ENCODE data around the gene SYT2. TPM values are rescaled to one million over a fixed set of nuclear protein-coding genes. Genes with fewer than 3 reads are reported as not detected.
"Not testable (repeated sequence)": the region's sequence is repeated elsewhere in the genome, so short reads cannot be mapped to it uniquely, and the experiment has no call there.

Gene SYT2
- total RNA-seq, 4 donors from 2014 or later, result 0.23 to 0.59 TPM; not detected in 2

DNA sequence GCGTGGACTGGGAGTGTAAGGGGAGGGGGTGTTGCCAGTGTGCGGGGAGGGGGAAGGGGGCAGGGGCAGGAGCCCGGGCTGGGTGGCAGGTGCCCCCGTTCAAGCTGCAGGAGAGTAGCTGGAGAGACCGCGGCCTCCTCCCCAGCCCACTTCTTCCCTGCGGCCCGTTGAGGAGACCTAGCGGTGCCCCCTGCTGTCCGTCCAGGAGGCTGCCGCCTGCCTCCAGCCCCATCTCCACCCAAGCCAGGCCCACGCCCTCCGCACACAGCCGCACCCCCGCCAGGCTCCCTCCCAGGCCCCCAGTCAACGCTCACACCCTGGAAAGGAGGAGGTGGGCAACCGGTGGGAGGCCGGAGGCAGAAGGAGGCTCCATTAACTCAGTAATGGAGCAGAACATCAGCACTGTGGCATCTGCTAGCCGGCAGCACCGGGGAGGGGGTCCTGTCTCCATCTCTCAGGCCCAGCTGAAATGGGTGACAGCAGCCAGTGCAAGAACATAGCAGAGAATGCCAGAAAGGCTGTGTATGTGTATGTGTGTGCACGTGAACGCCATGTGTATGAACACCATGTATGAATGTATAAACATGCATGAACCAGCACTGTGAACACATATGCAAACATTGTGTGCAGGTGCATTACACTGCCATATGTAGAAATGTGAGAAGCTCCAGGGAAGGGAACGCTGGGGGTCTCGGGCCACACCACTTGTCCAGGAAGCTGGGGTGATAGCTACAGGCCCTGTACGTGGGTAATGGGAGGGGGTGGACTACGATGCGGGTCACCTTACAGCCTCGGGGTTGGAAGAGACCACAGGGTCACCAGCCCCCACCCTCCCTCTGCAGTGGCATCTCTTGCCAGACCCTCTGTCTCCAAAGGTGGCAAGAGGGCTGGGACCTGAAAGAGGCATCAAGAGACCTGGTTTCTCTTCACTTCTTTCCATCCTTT lies 84.6 kb downstream of the SYT2 start:
- Histone ChIP-seq H3K27me3 (peaks cover 14% of the 10 kb centered on the region), H3K4me3 (no peak overlapping the region), H3K27ac (no peak overlapping the region), H3K9me3 (no peaks in the 10 kb centered on the region), H3K4me1 (peaks cover 0 to 26% (median 4%) of the 10 kb centered on the region in 3 donors), H3K36me3 (no peaks in the 10 kb centered on the region)
- TF ChIP-seq, protein P1, sequence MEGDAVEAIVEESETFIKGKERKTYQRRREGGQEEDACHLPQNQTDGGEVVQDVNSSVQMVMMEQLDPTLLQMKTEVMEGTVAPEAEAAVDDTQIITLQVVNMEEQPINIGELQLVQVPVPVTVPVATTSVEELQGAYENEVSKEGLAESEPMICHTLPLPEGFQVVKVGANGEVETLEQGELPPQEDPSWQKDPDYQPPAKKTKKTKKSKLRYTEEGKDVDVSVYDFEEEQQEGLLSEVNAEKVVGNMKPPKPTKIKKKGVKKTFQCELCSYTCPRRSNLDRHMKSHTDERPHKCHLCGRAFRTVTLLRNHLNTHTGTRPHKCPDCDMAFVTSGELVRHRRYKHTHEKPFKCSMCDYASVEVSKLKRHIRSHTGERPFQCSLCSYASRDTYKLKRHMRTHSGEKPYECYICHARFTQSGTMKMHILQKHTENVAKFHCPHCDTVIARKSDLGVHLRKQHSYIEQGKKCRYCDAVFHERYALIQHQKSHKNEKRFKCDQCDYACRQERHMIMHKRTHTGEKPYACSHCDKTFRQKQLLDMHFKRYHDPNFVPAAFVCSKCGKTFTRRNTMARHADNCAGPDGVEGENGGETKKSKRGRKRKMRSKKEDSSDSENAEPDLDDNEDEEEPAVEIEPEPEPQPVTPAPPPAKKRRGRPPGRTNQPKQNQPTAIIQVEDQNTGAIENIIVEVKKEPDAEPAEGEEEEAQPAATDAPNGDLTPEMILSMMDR (IDR thresholded peaks at IDR 0.05), result peak in 3 of 4 experiments; percentile 73 to 84 (median 74)
- TF ChIP-seq POLR2AphosphoS5 (IDR thresholded peaks at IDR 0.05) (no peak), POLR2A (IDR thresholded peaks at IDR 0.05) (no peak), EP300 (IDR thresholded peaks at IDR 0.05) (no peak)
- 22 to 84% methylated on average over 7 to 13 of the region's 28 CpGs for WGBS, 2 donors (ENCODE audit: low coverage in 1 of 2)
- peak; percentile 85 for ATAC-seq

DNA sequence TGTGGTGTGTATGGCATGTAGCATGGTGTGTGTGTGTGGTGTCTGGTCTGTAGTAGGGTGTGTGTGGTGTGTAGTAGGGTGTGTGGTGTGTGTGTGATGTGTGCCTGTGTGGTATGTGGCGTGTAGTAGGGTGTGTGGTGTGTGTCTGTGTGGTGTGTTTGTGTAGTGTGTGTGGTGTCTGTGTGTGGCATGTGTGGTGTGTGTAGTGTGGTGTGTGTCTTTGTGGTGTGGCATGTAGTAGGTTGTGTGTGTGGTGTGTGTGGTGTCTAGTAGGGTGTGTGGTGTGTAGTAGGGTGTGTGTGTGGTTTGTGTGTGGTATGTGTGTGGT lies 85.5 kb downstream of the SYT2 start:
- WGBS, 2 donors (ENCODE audit: low coverage in 1 of 2), result 80 to 88% methylated on average over 1 of the region's 1 CpG
- ATAC-seq, result no peak
- no peaks in the 10 kb centered on the region for H3K9me3 ChIP-seq

DNA sequence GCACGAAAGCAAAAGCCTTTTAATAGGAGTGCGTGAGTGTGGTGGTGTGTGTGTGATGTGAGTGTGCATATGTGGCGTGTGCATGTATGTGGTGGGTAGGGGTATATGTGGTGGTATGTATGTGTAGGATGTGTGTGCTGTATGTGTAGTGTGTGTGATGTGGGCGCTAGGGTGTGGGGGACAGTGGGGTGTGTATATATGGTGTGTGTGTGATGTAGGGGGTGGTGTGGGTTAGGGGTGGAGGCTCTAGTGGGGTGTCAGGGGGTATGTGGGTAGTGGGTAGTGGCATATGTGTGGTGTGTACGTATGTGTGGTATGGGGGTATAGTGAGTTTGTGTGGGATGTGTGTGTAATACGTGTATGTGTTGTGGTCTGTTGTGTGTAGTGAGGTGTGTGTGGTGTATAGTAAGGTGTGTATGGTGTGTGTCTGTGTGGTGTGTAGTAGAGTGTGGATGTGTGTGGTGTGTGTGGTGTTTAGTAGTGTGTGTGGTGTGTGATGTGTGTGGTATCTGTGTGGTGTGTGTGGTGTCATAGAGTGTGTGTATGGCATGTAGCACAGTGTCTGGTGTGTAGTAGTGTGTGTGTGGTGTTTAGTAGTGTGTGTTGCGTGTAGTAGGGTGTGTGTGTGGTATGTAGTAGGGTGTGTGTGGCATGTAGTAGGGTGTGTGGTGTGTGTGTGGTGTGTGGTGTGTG lies 86.0 kb downstream of the SYT2 start:
- no peak for TF ChIP-seq EP300 (IDR thresholded peaks at IDR 0.05)
- H3K27me3 ChIP-seq, result peaks cover 5% of the 10 kb centered on the region
- WGBS, 2 donors (ENCODE audit: low coverage in 1 of 2), result 77 to 79% methylated on average over 7 of the region's 7 CpGs
- H3K36me3 ChIP-seq, result no peaks in the 10 kb centered on the region
- no peaks in the 10 kb centered on the region for H3K9me3 ChIP-seq
- H3K4me3 ChIP-seq, result no peak overlapping the region
- H3K4me1 ChIP-seq, result peaks cover 0 to 29% (median 4%) of the 10 kb centered on the region in 3 donors
- H3K27ac ChIP-seq, result no peak overlapping the region
- no peak for ATAC-seq

More for the DNA sequence above, 85.5 kb downstream of the SYT2 start:
- Histone ChIP-seq H3K4me1 (peaks cover 0 to 26% (median 4%) of the 10 kb centered on the region in 3 donors), H3K27me3 (peaks cover 5% of the 10 kb centered on the region), H3K4me3 (no peak overlapping the region), H3K27ac (no peak overlapping the region), H3K36me3 (no peaks in the 10 kb centered on the region)
- TF ChIP-seq POLR2A (IDR thresholded peaks at IDR 0.05) (no peak), POLR2AphosphoS5 (IDR thresholded peaks at IDR 0.05) (no peak), EP300 (IDR thresholded peaks at IDR 0.05) (no peak)
- TF ChIP-seq, protein P1 (IDR thresholded peaks at IDR 0.05), result no peak

DNA sequence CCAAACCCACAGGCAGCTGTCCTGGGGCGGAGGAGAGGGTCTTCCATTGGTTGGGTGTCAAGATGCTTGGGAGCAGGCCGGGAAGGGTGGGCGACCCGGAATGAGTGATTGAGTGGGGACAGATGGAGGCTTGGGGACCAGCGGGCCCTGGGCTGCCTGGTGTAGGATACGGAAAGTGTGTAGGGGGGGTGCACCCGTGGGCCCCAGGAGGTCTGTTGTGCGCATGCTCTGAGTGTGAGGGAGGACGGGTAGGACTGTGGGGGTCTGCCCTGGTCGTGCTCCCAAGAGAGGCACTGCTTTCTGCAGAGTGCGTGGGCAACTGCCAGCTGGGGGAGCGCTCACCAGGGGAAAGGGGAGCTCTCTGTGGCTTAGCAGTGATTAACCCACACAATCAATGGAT lies 86.8 kb downstream of the SYT2 start:
- not testable (repeated sequence) for ATAC-seq, H3K36me3 ChIP-seq, H3K9me3 ChIP-seq, H3K27me3 ChIP-seq
- H3K4me3 ChIP-seq, result peak overlapping the region in 1 of 2 donors; percentile 10
- peak overlapping the region in 2 of 4 donors; percentile 22 to 31 for H3K27ac ChIP-seq
- H3K4me1 ChIP-seq, result peaks cover 0 to 37% (median 12%) of the 10 kb centered on the region in 3 donors
- WGBS, 2 donors (ENCODE audit: low coverage in 1 of 2), result 47% methylated on average over 8 of the region's 12 CpGs; no CpG with 5 or more reads in 1 of the 2 donors

DNA sequence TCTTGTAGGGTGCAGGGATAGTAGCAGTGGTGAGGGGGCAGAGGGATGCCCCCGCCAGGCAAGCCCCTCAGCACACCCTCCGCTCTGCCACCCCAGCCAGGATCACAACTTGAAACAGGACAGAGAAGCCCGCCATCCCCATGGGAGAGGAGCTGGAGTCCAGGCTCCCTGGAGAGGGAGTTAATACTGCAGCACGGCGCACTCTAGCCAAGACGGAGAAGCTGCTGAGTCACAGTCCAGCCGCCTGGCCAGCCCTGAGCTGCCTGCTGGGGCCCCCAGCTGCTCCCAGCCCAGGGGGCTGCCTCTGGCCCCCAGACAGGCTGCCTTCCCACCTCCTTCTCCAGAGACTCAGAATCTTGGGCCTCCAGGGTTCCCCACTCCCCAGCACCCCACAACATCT lies 87.2 kb downstream of the SYT2 start:
- TF ChIP-seq POLR2A (IDR thresholded peaks at IDR 0.05) (no peak), POLR2AphosphoS5 (IDR thresholded peaks at IDR 0.05) (no peak), EP300 (IDR thresholded peaks at IDR 0.05) (no peak)
- TF ChIP-seq, protein P1 (IDR thresholded peaks at IDR 0.05), result no peak
- 7% methylated on average over 3 of the region's 7 CpGs; no CpG with 5 or more reads in 1 of the 2 donors for WGBS, 2 donors (ENCODE audit: low coverage in 1 of 2)
- Histone ChIP-seq H3K9me3 (no peaks in the 10 kb centered on the region), H3K27ac (peak overlapping the region in 2 of 4 donors; percentile 22 to 31), H3K36me3 (no peaks in the 10 kb centered on the region), H3K4me1 (peaks cover 0 to 41% (median 12%) of the 10 kb centered on the region in 3 donors), H3K27me3 (no peaks in the 10 kb centered on the region), H3K4me3 (peak overlapping the region in 1 of 2 donors; percentile 10)
- peak; percentile 58 for ATAC-seq

All from gastroesophageal sphincter (tissue), 4 donors.